Testis (tissue), 2 donors: Measurements from ENCODE around the gene PEF1.

ENCODE experiments used
- CTCF ChIP-seq, 3 experiments: fragments of 450-650 bp in 2 of 3; fragments of 200-600 bp in 1 of 3; sonication (generic) in 1 of 3; IDR thresholded peaks; one replicate each; pipeline ENCODE4 v1.5.1; 2016 to 2019; ENCODE audit warnings: antibody characterized with exemption in 3 of 3, mild to moderate bottlenecking in 2 of 3, moderate library complexity in 1 of 3
- POLR2A ChIP-seq: fragments of 450-650 bp; IDR thresholded peaks from one replicate; pipeline ENCODE4 v1.6.1; 2017; ENCODE audit warnings: antibody characterized with exemption, mild to moderate bottlenecking, moderate library complexity

GRCh38 chr1:31681415-31681814 is 36.7 kb upstream of the PEF1 start:
- TF ChIP-seq CTCF (IDR thresholded peaks at IDR 0.05) (no peak), POLR2A (no peak)
